HG03460 (cell line): ENCODE measurements around the gene SLAMF6.
A peak's percentile ranks its signal among the peaks of the same experiment; 100 is the strongest.
"Not testable (repeated sequence)": the region's sequence is repeated elsewhere in the genome, so short reads cannot be mapped to it uniquely, and the experiment has no call there.

Source experiments
- ATAC-seq: cut with Tn5 transposase; IDR thresholded peaks from one replicate; pipeline ENCODE4 v1.9.1; 2021; ENCODE audit not compliant: unreplicated experiment

SLAMF6 gene

GRCh38 chr1:160522622-160523345 is at the start of gene SLAMF6:
TSS of gene SLAMF6 (minus strand) at chr1:160523255. CDS start at chr1:160523192, 63 bp downstream.
- peak; percentile 67 for ATAC-seq

DNA sequence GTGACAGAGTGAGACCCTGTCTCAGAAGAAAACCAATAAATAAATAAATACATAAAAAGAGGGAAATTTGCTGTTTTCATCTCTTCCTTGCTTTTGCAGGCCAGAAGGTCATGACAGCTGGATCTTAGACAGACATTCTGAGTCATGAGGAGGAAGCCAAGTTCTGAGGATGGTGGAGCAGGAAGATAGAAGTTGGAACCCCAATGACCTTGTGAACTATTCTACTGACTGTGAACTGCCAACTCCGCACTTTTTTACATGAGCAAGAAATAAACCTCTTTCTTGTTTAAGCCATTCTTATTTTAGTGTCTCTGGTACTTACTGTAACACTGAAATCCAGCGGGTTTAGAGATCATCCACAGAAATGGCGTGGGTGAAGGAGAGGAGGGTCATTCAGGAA is 47.8 kb upstream of the SLAMF6 start:
- ATAC-seq, result no peak

GRCh38 chr1:160569806-160570205 is 46.8 kb upstream of the SLAMF6 start:
- no peak for ATAC-seq

GRCh38 chr1:160567858-160568682 is 45.0 kb upstream of the SLAMF6 start:
- ATAC-seq, result no peak

DNA sequence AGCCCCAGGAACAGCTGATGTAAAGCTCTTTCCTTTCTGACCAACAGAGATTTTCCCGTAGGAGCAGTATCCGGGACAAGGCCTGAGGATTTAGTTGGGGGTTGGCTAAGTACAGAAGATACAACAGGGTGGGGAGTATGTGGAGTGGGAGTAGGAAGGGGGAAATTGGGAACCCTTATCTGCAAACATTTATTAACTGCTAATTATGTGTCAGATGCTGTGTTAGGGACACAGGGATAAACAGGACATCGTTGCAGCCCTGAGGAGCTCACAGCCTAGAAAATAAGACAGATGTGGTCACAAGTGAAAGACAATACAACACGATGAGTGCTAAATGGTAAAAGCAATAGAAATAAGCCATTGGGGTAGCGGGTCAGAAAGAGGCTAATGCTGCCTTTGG is 44.3 kb upstream of the SLAMF6 start:
- no peak for ATAC-seq

- ATAC-seq, result no peak
Measured at GRCh38 chr1:160565564-160565963, 42.5 kb upstream of the SLAMF6 start.

DNA sequence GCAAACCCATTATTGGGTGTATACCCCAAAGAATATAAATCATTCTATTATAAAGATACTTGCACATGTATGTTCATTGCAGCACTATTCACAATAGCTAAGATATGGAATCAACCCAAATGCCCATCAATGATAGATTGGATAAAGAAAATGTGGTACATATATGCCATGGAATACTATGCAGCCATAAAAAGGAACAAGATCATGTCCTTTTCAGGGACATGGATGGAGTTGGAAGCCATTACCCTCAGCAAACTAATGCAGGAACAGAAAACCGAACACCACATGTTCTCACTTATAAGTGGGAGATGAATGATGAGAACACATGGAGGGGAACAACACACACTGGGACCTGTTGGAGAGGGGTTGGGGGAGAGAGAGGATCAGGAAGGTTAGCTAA is 40.2 kb upstream of the SLAMF6 start:
- not testable (repeated sequence) for ATAC-seq

GRCh38 chr1:160562745-160563144 is 39.7 kb upstream of the SLAMF6 start:
- ATAC-seq, result not testable (repeated sequence)

- ATAC-seq, result no peak
Measured at GRCh38 chr1:160560806-160561205, 37.8 kb upstream of the SLAMF6 start.

- no peak for ATAC-seq
Measured at GRCh38 chr1:160560045-160560705, 37.1 kb upstream of the SLAMF6 start.

GRCh38 chr1:160559437-160559836 is 36.4 kb upstream of the SLAMF6 start:
- not testable (repeated sequence) for ATAC-seq

- no peak for ATAC-seq
Measured at GRCh38 chr1:160558660-160559380, 35.8 kb upstream of the SLAMF6 start.

DNA sequence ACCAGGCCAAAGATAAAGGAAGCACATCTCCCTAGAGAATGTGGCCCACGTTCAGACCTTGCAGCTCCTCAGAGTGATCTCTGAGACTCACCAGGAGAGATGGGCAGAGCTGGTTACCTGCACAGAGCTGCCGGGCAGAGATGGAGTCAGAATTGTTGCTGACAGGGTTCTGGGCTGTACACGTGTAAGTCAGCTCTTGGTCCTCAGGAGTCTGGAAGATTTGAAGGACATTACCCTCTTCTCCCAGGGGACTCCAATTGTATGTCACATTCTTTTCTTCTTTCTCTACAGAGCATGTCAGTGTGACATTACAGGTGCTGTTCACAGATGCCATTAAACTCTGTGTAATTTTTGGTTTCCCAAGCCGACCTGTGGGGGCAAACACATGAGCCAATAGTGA is 30.7 kb upstream of the SLAMF6 start:
- no peak for ATAC-seq

GRCh38 chr1:160552425-160552824 is 29.4 kb upstream of the SLAMF6 start:
- ATAC-seq, result no peak

- ATAC-seq, result no peak
Measured at GRCh38 chr1:160550572-160551034, 27.5 kb upstream of the SLAMF6 start.

DNA sequence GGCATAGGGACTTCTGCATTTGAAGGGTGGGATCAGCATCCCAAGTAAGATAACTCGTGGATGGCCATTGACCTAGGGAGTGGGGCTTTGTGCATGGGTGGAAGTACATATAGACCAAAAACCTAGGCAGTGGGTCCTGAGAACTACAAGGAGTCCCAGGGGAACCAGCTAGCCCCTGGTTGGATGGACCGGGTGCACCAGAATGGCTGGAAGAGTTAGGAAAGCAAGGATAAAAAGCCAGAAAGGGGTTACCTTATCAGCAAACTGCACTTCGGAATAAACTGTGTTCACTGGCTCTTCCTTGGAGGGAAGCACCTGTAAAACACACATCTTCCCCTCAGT is 26.6 kb upstream of the SLAMF6 start:
- no peak for ATAC-seq

DNA sequence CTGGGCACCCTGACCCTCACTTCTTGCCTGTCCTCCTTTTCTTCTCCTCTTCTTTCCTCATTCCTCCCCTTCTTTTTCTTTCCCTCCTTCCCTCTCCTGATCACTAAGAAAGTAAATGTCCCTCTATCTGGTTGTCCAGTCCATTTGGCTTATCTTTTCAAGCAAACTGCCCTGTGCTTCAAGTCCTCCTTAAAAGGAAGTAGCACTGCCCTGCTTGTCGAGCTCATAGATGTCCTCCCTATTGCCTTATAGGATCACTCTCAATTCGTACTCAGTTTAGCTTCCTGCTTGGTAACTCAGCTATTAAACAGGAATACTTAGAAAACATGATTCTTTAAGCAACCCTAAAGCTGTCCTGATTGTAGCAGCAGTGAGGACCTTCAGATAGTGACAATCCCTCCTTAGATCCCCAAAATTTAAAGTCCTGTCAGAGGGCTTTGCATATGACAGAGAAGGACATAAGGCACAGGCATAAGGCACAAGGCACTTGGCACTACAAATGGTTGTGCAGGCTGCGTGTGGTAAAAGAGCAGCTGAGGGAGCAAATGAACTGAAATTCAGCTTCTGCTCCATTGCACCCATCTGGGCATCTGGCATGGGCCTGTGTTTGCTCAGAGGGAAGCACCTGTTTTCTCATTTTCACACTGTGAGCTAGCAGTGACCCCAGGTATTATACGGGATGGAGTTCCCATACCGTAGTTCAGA is 26.1 kb upstream of the SLAMF6 start:
- ATAC-seq, result peak; percentile 51

DNA sequence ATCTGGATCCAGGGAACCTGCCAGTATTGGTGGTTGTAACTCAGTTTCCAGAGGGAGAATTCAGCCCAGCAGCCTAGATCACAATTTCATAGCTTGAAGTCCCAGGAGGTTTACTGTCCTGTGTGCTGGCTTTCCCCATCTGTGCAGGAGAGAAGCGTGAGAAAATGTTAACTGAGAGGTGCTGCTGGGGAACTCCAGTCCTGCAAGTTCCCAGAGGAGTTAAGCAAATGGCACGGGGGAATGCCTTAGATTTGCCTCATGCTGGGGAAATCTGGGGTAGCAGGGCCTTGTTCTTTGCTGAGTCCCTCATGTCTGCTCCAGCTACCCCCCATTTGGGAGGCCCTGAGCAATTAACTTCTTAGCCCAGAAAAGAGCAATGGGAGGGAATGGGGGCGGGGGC is 25.1 kb upstream of the SLAMF6 start:
- ATAC-seq, result peak; percentile 51

DNA sequence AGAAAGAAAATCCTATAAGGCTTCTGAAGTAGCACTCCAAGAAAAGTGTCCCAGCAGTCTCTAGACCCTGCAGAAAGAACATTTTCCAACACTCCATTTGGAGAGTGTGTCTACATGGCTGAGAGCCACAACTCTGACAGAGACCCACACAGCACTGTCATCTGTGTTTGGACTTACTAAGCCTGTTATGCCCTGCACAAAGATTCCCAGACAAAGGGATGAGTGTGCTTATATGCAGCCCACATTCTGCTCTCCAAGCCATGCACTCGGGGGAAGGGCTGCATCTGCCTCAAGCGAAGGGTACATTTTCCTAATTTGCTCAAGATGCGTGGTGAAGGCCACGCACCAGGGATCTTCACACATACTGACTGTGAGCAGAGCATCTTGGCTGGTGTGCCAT is 24.4 kb upstream of the SLAMF6 start:
- ATAC-seq, result no peak

DNA sequence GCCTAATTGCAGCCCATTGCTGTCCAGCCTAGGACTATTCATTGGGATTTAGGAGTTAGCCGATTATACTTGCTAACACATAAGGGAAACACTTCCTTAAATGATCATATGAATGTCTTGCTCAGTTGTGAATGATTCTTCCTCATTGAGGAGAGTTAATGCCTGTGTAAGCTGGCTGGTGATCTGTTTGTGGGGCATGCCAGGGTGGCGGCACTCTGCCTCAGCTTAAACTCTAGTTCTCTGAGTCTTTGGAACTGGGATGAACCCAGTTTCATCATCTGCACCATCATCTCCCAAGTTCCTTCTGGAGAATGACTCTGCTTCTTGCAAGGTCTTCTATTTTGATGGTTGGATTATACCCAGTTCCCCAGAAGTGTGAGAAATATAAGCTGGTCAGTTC is 23.9 kb upstream of the SLAMF6 start:
- ATAC-seq, result no peak
